ENCODE data around the gene CDH4.

CDH4 gene

GRCh38 chr20:61778495-61778863, 526.4 kb downstream of the CDH4 start:
- DNase-seq (ENCODE audit: low spot score), result no peak
- no peak for TF ChIP-seq CTCF (IDR thresholded peaks at IDR 0.05; ENCODE audit: extremely low read depth, missing control alignments)

- TF ChIP-seq CTCF (IDR thresholded peaks at IDR 0.05; ENCODE audit: extremely low read depth, missing control alignments), result no peak
- DNase-seq (ENCODE audit: low spot score), result no peak
These were observed 527.3 kb downstream of the CDH4 start for GRCh38 chr20:61779176-61779965.

GRCh38 chr20:61780066-61780465, 528.0 kb downstream of the CDH4 start:
- TF ChIP-seq CTCF (IDR thresholded peaks at IDR 0.05; ENCODE audit: extremely low read depth, missing control alignments), result no peak
- DNase-seq (ENCODE audit: low spot score), result no peak

GRCh38 chr20:61784801-61785566, 532.9 kb downstream of the CDH4 start:
- no peak for TF ChIP-seq CTCF (IDR thresholded peaks at IDR 0.05; ENCODE audit: extremely low read depth, missing control alignments)
- DNase-seq (ENCODE audit: low spot score), result no peak

GRCh38 chr20:61785567-61785816, 533.4 kb downstream of the CDH4 start:
- TF ChIP-seq CTCF (IDR thresholded peaks at IDR 0.05; ENCODE audit: extremely low read depth, missing control alignments), result no peak
- DNase-seq (ENCODE audit: low spot score), result no peak

GRCh38 chr20:61786230-61786629, 534.2 kb downstream of the CDH4 start:
- TF ChIP-seq CTCF (IDR thresholded peaks at IDR 0.05; ENCODE audit: extremely low read depth, missing control alignments), result no peak
- DNase-seq (ENCODE audit: low spot score), result no peak

- DNase-seq (ENCODE audit: low spot score), result no peak
- no peak for TF ChIP-seq CTCF (IDR thresholded peaks at IDR 0.05; ENCODE audit: extremely low read depth, missing control alignments)
These were observed 536.3 kb downstream of the CDH4 start for GRCh38 chr20:61788343-61788742.

Measured in GM20000 (cell line).